GM13977 (cell line): Measurements from ENCODE around the gene EHMT1.

Experiments used
- DNase-seq: peaks from one replicate; pipeline ENCODE4 v3.0.0; 2012; ENCODE audit warnings: low spot score
- CTCF ChIP-seq: IDR thresholded peaks from 2 replicates; pipeline ENCODE4 v1.5.1; 2012; ENCODE audit warnings: mild to moderate bottlenecking, control low read depth; ENCODE audit not compliant: insufficient read depth; ENCODE audit errors: extremely low read depth, missing control alignments
- in situ Hi-C: fragments of 300-500 bp; cut with MboI; formaldehyde crosslinking; loops from one replicate; pipeline ENCODE4 v1.12.0; 2022; ENCODE audit warnings: low sequenced_read_pairs, low pct_unique_long_range_greater_than_20kb, mixed read lengths, inconsistent platforms; ENCODE audit not compliant: unreplicated experiment

EHMT1 gene

GRCh38 chr9:137658781-137659180 is 40.0 kb downstream of the EHMT1 start:
- DNase-seq, result no peak
- in situ Hi-C loops, result no loop called here
- no peak for TF ChIP-seq CTCF

- TF ChIP-seq CTCF, result no peak
- in situ Hi-C loops, result no loop called here
- DNase-seq, result no peak
Observed at GRCh38 chr9:137660144-137660543, 41.3 kb downstream of the EHMT1 start.

- DNase-seq, result no peak
- in situ Hi-C loops, result no loop called here
- no peak for TF ChIP-seq CTCF
Observed at GRCh38 chr9:137663584-137663983, 44.8 kb downstream of the EHMT1 start.

DNA sequence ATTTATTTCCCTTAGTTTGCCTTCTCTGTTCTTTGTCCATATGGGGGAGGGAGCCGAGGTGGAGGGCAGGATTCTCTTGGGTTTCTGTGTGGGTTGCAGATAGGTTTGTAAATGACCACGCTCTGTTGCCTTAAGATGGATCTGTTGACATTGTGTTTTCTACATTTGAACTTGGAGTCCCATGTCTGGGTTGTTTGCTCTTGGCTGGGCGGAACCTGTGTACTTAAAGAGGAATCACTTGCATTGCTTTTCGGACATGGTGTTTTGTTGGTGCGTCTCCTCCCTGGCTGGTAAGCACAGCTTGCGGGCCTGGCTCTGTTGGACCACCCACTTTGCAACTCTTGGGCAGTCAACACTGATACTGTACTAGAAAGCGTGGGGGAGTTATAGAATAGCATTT is 45.9 kb downstream of the EHMT1 start:
- DNase-seq, result no peak
- in situ Hi-C loops, result no loop called here
- TF ChIP-seq CTCF, result no peak

DNA sequence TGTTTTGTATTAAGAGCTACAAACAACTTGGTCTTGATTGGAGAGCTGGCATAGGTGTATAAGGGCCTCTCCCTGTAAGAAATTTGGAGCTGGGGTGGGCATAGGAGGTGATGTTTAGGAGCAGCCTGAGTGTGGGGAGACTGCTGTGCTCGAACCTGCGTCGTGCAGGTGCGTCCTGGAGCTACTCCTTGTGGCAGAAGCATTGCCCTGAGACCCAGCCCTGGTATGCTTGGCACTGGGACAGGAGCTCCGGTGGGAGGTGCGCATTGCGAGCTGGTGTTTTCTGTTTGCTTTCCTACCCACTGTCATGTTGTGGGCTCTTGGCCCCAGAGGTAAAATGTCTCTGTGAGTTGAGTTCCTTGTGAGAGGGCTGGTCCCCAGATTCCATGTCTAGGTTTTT is 46.4 kb downstream of the EHMT1 start:
- no peak for DNase-seq
- no peak for TF ChIP-seq CTCF
- in situ Hi-C loops, result no loop called here

- DNase-seq, result no peak
- no peak for TF ChIP-seq CTCF
- in situ Hi-C loops, result no loop called here
Observed at GRCh38 chr9:137665697-137666512, 47.1 kb downstream of the EHMT1 start.
